ENCODE results near the gene FGD2. TPM values are rescaled to one million over a fixed set of nuclear protein-coding genes. Genes with fewer than 3 reads are reported as not detected.

FGD2 gene
- total RNA-seq, 2 donors from 2014 or later = 3.4 to 17.9 TPM

DNA sequence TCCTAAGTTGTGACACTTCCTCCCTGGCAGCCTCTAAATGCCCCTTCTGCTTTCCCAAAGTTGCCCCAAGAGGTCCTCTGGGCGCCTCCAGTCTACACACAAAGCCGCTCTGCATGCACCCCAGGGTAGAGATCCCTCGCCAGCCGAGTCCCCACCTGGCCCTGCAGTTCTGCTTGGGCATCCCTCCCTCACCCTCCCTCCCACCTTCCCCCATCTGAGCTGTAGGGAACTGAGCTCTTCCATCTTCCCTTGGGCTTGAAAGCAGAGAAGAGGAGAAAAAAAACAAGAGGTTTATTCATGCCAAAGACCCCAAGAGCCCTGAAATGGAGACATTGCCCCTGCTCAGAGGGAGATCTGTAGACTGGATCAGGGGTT is 5.7 kb upstream of the FGD2 start:
- Histone ChIP-seq H3K9me3 (no peaks in the 10 kb centered on the region), H3K4me1 (replicated peaks) (no peaks in the 10 kb centered on the region), H3K36me3 (no peaks in the 10 kb centered on the region), H3K27ac (no peak overlapping the region), H3K27me3 (replicated peaks; ENCODE audit: insufficient read depth) (no peaks in the 10 kb centered on the region), H3K4me3 (no peak overlapping the region)
- DNase-seq (ENCODE audit: low spot score) = no peak
- TF ChIP-seq, protein P1, sequence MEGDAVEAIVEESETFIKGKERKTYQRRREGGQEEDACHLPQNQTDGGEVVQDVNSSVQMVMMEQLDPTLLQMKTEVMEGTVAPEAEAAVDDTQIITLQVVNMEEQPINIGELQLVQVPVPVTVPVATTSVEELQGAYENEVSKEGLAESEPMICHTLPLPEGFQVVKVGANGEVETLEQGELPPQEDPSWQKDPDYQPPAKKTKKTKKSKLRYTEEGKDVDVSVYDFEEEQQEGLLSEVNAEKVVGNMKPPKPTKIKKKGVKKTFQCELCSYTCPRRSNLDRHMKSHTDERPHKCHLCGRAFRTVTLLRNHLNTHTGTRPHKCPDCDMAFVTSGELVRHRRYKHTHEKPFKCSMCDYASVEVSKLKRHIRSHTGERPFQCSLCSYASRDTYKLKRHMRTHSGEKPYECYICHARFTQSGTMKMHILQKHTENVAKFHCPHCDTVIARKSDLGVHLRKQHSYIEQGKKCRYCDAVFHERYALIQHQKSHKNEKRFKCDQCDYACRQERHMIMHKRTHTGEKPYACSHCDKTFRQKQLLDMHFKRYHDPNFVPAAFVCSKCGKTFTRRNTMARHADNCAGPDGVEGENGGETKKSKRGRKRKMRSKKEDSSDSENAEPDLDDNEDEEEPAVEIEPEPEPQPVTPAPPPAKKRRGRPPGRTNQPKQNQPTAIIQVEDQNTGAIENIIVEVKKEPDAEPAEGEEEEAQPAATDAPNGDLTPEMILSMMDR (IDR thresholded peaks at IDR 0.05) = no peak
- TF ChIP-seq POLR2A (IDR thresholded peaks at IDR 0.05) (no peak), POLR2AphosphoS5 (IDR thresholded peaks at IDR 0.05) (no peak)
- WGBS = 96% methylated on average over 4 of the region's 4 CpGs
- intact Hi-C loops (cut with DNase I) = no loop called here

GRCh38 chr6:37004044-37004980 is 1.1 kb upstream of the FGD2 start:
- Histone ChIP-seq H3K4me1 (replicated peaks) (no peaks in the 10 kb centered on the region), H3K36me3 (no peaks in the 10 kb centered on the region), H3K27ac (no peak overlapping the region), H3K4me3 (no peak overlapping the region), H3K27me3 (replicated peaks; ENCODE audit: insufficient read depth) (no peaks in the 10 kb centered on the region), H3K9me3 (no peaks in the 10 kb centered on the region)
- TF ChIP-seq POLR2AphosphoS5 (IDR thresholded peaks at IDR 0.05) (no peak), POLR2A (IDR thresholded peaks at IDR 0.05) (no peak)
- TF ChIP-seq, protein P1 (IDR thresholded peaks at IDR 0.05) = no peak
- intact Hi-C loops (cut with DNase I) = no loop called here
- WGBS = 72% methylated on average over 11 of the region's 11 CpGs
- no peak for DNase-seq (ENCODE audit: low spot score)

GRCh38 chr6:37005827-37006567 is 542 bp downstream of the FGD2 start:
- Histone ChIP-seq H3K27me3 (replicated peaks; ENCODE audit: insufficient read depth) (no peaks in the 10 kb centered on the region), H3K4me1 (replicated peaks) (no peaks in the 10 kb centered on the region), H3K27ac (peak overlapping the region; percentile 39 to 53), H3K9me3 (no peaks in the 10 kb centered on the region), H3K36me3 (no peaks in the 10 kb centered on the region), H3K4me3 (peak overlapping the region; percentile 6)
- no peak for DNase-seq (ENCODE audit: low spot score)
- intact Hi-C loops (cut with DNase I) = no loop called here
- WGBS = 39% methylated on average over 13 of the region's 13 CpGs
- TF ChIP-seq POLR2AphosphoS5 (IDR thresholded peaks at IDR 0.05) (peak; percentile 21), POLR2A (IDR thresholded peaks at IDR 0.05) (no peak)

DNA sequence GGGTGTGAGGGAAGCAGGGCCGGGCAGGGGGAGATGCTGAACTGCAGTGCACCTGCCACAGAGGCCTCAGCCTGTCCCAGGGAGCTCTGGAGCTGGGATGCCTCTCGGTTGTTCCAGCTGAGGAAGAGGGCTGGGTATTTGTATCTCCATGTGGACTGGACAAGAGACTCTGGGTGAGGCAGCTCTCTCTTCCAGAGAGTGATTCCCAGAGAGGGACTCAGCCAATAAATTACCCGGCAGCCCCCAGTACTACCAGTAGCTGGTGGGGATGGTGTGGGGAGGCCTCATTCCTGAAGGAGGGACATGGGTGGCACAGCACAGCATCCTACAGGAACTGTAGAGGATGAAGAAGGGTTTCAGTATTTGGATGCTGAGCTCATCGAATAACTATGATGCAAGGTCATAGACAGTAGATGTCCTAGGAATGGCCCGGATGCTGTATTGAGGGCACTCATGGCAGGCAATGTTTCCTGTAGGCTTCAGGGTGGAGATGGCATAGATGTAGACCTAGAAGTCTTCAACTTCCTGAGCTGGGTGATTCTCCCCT is 1.4 kb downstream of the FGD2 start:
- Histone ChIP-seq H3K4me1 (replicated peaks) (no peaks in the 10 kb centered on the region), H3K9me3 (no peaks in the 10 kb centered on the region), H3K4me3 (no peak overlapping the region), H3K27me3 (replicated peaks; ENCODE audit: insufficient read depth) (no peaks in the 10 kb centered on the region), H3K27ac (peak overlapping the region in 1 of 2 donors; percentile 53), H3K36me3 (no peaks in the 10 kb centered on the region)
- DNase-seq (ENCODE audit: low spot score) = no peak
- TF ChIP-seq, protein P1 (IDR thresholded peaks at IDR 0.05) = no peak
- TF ChIP-seq POLR2A (IDR thresholded peaks at IDR 0.05) (no peak), POLR2AphosphoS5 (IDR thresholded peaks at IDR 0.05) (no peak)
- WGBS = 86% methylated on average over 4 of the region's 5 CpGs
- intact Hi-C loops (cut with DNase I) = no loop called here

DNA sequence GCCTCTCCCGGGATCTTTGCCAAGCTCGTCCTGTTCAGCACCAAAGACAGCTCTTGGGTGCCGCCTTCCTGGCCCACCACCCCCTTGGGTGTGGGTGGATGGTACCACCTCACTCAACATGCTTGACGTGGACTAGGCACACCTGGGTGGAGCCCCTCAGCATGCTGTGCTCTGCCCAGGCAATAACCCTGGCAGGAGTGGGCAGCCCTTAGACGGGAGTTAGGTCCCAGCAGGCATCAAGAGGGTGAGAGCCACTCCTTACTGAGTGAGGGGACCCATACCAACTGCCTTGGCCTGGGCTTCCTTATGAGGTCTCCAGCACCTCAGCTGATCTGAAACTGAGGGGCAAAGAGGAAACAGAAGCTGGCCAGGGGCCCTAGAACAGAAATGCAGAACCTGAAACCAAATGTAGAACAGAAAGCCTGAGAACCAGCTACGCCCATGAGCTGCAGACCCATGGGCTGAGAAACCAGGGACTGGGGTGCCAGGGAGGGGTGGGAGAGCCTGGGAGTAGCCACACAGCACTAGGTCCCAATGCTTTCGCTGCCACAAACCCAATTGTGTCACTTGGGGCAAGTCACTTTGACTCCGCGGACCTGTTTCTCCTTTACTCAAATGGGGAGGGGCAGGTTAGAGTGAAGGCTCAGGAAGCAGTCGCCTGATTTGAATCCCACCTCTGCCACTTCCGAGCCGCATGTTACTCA is 2.0 kb downstream of the FGD2 start:
- Histone ChIP-seq H3K27ac (no peak overlapping the region), H3K36me3 (no peaks in the 10 kb centered on the region), H3K4me3 (no peak overlapping the region), H3K4me1 (replicated peaks) (no peaks in the 10 kb centered on the region), H3K27me3 (replicated peaks; ENCODE audit: insufficient read depth) (no peaks in the 10 kb centered on the region), H3K9me3 (no peaks in the 10 kb centered on the region)
- TF ChIP-seq POLR2AphosphoS5 (IDR thresholded peaks at IDR 0.05) (no peak), POLR2A (IDR thresholded peaks at IDR 0.05) (no peak)
- TF ChIP-seq, protein P1 (IDR thresholded peaks at IDR 0.05) = no peak
- 58% methylated on average over 12 of the region's 12 CpGs for WGBS
- intact Hi-C loops (cut with DNase I) = no loop called here
- DNase-seq (ENCODE audit: low spot score) = no peak

All from prostate gland (tissue), 2 donors.